HT-29 (cell line): ENCODE measurements around the gene ZC3H10. TPM values are rescaled to one million over a fixed set of nuclear protein-coding genes. Genes with fewer than 3 reads are reported as not detected.
"Not testable (repeated sequence)": the region's sequence is repeated elsewhere in the genome, so short reads cannot be mapped to it uniquely, and the experiment has no call there.

Experiments
- DNase-seq: peaks from one replicate; pipeline ENCODE4 v3.0.0-alpha.2; 2015; ENCODE audit warnings: low spot score
- total RNA-seq: library from RNA; depleted of rRNA; stranded (reverse); fragments of >200 nt; shearing (Covaris generic); gene quantifications from 2 replicates; pipeline ENCODE4 v1.2.3, GENCODE V29; 2014; rRNA removed

ZC3H10 gene, protein sequence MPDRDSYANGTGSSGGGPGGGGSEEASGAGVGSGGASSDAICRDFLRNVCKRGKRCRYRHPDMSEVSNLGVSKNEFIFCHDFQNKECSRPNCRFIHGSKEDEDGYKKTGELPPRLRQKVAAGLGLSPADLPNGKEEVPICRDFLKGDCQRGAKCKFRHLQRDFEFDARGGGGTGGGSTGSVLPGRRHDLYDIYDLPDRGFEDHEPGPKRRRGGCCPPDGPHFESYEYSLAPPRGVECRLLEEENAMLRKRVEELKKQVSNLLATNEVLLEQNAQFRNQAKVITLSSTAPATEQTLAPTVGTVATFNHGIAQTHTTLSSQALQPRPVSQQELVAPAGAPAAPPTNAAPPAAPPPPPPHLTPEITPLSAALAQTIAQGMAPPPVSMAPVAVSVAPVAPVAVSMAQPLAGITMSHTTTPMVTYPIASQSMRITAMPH
- 3.9 and 4.1 TPM in 2 replicates for total RNA-seq

GRCh38 chr12:56117778-56118687, at the start of gene ZC3H10:
Gene ZC3H10, plus strand, starts transcription at chr12:56118266. Its CDS starts 2,297 bp downstream, at chr12:56120563.
- DNase-seq: peak; percentile 98

GRCh38 chr12:56071648-56072047, 46.4 kb upstream of the ZC3H10 start:
- DNase-seq: no peak

- DNase-seq: no peak
Measured at GRCh38 chr12:56074396-56074795, 43.7 kb upstream of the ZC3H10 start.

- not testable (repeated sequence) for DNase-seq
Measured at GRCh38 chr12:56077966-56078365, 40.1 kb upstream of the ZC3H10 start.

DNA sequence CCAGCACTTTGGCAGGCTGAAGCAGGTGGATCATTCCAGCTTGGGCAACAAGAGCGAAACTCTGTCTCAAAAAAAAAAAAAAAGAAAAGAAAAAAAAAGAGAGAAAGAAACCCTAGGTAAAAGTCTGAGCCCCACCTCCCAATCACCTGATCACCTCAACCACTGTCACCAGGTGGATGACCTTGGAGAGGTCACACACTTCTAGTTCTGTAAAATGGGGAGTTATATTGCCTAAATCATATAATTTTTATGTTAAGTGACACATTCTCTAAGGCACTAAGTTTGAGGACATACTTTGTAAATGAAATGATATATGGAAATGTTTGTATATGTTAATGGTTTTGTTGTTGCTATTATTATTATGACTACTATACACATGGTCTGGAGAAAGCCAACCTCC, 39.6 kb upstream of the ZC3H10 start:
- DNase-seq: no peak

- peak; percentile 94 for DNase-seq
Measured at GRCh38 chr12:56078931-56079722, 38.9 kb upstream of the ZC3H10 start.

DNA sequence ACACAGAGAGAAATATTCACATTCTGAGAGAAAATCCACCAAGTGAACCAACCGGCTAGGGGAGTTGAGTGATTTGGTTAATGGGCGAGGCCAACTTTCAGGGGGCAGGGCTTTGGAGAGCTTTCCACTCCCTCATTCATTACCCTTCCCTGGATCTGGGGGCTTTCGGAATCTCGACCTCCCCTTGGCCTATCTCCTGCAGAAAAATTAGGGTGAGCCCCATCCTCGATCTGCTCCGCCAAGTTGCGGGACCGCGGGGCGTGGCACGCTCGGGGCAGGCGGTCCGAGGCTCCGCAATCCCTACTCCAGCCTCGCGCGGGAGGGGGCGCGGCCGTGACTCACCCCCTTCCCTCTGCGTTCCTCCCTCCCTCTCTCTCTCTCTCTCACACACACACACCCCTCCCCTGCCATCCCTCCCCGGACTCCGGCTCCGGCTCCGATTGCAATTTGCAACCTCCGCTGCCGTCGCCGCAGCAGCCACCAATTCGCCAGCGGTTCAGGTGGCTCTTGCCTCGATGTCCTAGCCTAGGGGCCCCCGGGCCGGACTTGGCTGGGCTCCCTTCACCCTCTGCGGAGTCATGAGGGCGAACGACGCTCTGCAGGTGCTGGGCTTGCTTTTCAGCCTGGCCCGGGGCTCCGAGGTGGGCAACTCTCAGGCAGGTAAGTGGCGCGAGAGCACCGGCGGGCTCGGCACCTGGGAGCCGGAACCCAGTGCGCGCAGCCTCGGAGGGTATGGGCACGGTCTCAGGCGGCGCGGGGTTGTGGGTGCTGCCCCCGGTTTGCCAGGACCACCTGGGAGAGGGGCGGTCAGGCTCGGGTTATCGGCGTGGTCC, 38.1 kb upstream of the ZC3H10 start, which contains the start of gene ERBB3:
Gene ERBB3 (plus strand): TSS at position 443 of the 833 bp plus-strand sequence. CDS start 136 bp downstream, at position 579.
- peak; percentile 93 for DNase-seq

DNA sequence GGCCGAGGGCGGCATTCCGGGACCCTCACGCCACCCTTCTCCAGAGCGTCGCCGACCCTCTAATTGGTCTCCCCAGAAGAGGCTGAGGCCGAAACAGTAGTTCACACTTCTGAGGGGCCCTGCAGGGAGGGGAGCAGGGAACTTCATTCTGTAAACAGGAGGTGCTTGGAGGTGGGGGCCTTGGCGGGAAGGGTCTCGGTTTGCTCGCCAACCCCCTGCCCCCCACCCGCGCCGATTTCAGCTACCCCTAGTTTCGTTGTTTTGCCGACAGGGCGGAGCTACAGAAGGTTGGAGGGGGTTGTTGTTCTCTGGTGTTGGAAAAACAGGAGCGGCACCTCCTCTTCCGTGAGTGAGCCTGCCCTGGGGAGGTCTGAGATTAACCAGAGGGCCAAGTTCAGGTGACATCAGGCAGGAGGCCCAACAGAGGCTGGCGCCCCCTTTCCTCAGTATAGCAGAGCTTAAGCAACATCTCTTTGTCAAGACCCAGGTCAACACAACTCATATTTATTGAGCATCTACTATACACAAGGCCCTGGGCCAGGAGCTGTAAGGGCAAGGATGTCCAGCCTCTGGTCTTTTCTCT, 37.4 kb upstream of the ZC3H10 start:
- peak; percentile 64 for DNase-seq

DNA sequence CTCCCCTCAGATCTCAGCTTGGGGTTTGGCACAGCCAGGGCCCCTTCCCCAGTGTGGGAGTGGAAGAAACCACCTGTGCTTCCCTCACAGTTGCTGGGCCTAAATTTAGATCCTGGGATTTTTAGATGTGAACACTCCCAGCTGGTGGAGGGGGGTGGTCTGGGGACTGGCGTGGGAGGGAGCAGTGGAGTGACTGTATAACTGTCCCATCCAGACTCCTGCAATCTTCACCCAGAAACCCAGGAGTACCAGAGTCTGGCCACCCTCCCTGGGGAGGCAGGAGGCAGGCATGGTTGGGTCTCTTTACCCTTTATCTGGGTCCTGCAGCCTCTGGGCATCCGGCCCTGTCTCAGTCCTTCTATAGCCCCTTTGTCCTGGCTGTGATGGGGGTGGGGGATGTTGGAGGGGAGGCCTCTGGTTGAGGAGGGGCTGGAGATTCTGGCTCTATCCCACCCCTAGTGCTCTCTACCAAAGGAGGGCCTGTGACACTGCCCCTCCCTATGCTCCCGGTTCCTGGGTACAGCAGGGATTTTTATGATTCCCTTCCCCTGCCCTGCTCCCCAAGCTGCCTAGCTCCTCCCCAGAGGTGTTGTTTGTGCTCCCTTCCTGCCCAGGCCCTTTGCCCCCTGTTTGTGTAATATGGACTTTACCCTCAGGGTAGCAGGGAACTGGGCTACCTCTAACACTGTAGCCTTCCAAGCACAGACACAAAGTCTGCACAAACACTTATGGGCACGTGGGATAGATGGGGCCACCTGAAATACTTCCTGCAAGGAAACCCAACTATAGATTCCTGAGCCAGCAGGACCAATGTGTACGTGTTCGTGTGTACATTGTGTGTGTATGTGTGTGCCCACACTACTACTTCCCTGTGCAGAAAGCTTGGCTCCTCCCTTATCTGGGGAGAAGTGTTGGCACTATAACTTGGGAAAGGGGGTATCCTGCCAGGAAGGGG, 36.4 kb upstream of the ZC3H10 start:
- peak; percentile 79 for DNase-seq

- DNase-seq: no peak
Measured at GRCh38 chr12:56082382-56082781, 35.7 kb upstream of the ZC3H10 start.

GRCh38 chr12:56082967-56083366, 35.1 kb upstream of the ZC3H10 start:
- no peak for DNase-seq

GRCh38 chr12:56084958-56085543, 33.0 kb upstream of the ZC3H10 start:
- DNase-seq: peak; percentile 22

GRCh38 chr12:56086096-56086495, 32.0 kb upstream of the ZC3H10 start:
- DNase-seq: peak; percentile 73

GRCh38 chr12:56086608-56087007, 31.5 kb upstream of the ZC3H10 start:
- no peak for DNase-seq

DNA sequence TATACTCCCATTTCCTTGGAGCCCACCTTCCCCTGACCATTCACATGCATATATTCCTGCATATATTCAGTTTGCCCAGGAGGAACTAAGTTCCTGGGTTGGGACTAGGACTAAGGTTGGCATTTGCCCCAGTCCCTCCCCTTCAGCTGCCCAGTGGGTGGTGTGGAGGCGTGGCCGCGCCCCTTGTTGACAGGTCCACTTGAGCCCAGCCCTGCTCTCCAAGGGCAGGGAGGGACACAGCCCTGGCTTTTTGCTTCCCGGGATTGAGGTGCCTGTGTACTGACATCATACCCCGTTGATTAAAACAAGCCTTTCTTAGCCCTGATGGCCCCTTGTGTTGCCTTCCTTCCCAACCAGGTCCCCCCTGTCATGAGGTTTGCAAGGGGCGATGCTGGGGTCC, 30.8 kb upstream of the ZC3H10 start:
- DNase-seq: peak; percentile 69

GRCh38 chr12:56097738-56098137, 20.3 kb upstream of the ZC3H10 start:
- DNase-seq: no peak

GRCh38 chr12:56098592-56098991, 19.5 kb upstream of the ZC3H10 start:
- no peak for DNase-seq

DNA sequence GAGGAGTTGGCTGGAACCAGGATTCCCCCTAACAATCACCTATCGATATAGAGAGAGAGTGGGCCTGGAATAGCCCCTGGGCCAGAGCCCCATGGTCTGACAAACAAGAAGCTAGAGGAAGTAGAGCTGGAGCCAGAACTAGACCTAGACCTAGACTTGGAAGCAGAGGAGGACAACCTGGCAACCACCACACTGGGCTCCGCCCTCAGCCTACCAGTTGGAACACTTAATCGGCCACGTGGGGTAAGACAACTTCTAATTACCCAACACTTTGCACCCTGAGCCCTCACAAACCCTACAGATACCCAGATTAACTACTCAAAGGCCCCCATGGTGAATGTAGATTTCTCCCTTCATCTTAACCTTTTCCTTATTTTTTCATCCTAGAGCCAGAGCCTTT, 18.3 kb upstream of the ZC3H10 start:
- DNase-seq: no peak

- no peak for DNase-seq
Measured at GRCh38 chr12:56101045-56101444, 17.0 kb upstream of the ZC3H10 start.
